GM21528 (cell line): ENCODE results near the gene GAB2.

Source experiments
- ATAC-seq: cut with Tn5 transposase; IDR thresholded peaks from one replicate; pipeline ENCODE4 v1.9.1; 2021; ENCODE audit warnings: mild to moderate bottlenecking, moderate library complexity; ENCODE audit not compliant: unreplicated experiment, low FRiP score

Gene GAB2

GRCh38 chr11:78170874-78171549 lies 246.6 kb downstream of the GAB2 start:
- ATAC-seq = no peak

GRCh38 chr11:78170413-78170812 lies 247.2 kb downstream of the GAB2 start:
- no peak for ATAC-seq

GRCh38 chr11:78168539-78169477 lies 248.8 kb downstream of the GAB2 start:
- no peak for ATAC-seq

GRCh38 chr11:78166855-78167469 lies 250.7 kb downstream of the GAB2 start:
- no peak for ATAC-seq
